Breast epithelium (tissue), 4 donors: ENCODE results near the gene B3GALT6. TPM values are rescaled to one million over a fixed set of nuclear protein-coding genes. Genes with fewer than 3 reads are reported as not detected.

Source experiments
- DNase-seq, 2 donors: peaks; one replicate each; pipeline ENCODE4 v3.0.0-alpha.2; 2019; ENCODE audit warnings: low spot score in 2 of 2
- H3K27ac ChIP-seq, 2 donors: fragments of 200-600 bp; sonication (generic) in 1 of 2; one replicate each; pipeline ENCODE4 v1.5.1; 2016 to 2019; ENCODE audit warnings: mild to moderate bottlenecking in 1 of 2
- H3K27me3 ChIP-seq, 2 donors: fragments of 200-600 bp; sonication (generic) in 1 of 2; one replicate each; pipeline versions ENCODE4 v1.5.1 to v1.6.0; 2017 to 2019; ENCODE audit warnings: control low read depth in 1 of 2, mild to moderate bottlenecking in 1 of 2
- H3K36me3 ChIP-seq: fragments of 200-600 bp; one replicate; pipeline ENCODE4 v1.5.1; 2019
- H3K4me1 ChIP-seq, 2 donors: fragments of 200-600 bp; sonication (generic); one replicate each; pipeline ENCODE4 v1.5.1; 2016 to 2019; ENCODE audit warnings: control low read depth in 1 of 2
- H3K4me3 ChIP-seq, 3 donors: fragments of 200-600 bp; sonication (generic); 1 replicate in 2 of 3; 2 replicates in 1 of 3; pipeline ENCODE4 v1.5.1; 2016 to 2019; ENCODE audit warnings: mild to moderate bottlenecking in 3 of 3, moderate library complexity in 2 of 3
- H3K9me3 ChIP-seq, 2 donors: fragments of 200-600 bp; sonication (generic) in 1 of 2; one replicate each; pipeline ENCODE4 v1.5.1; 2016 to 2019; ENCODE audit warnings: control low read depth in 1 of 2
- CTCF ChIP-seq, 3 donors: fragments of 450-650 bp; IDR thresholded peaks; one replicate each; pipeline ENCODE4 v1.5.1; 2016 to 2017; ENCODE audit warnings: antibody characterized with exemption in 3 of 3, mild to moderate bottlenecking in 3 of 3, moderate library complexity in 3 of 3
- POLR2A ChIP-seq: fragments of 450-650 bp; IDR thresholded peaks from one replicate; pipeline ENCODE4 v1.6.1; 2016; ENCODE audit warnings: antibody characterized with exemption, mild to moderate bottlenecking, moderate library complexity
- POLR2AphosphoS5 ChIP-seq, 3 donors: sonication (generic); formaldehyde crosslinking; IDR thresholded peaks; one replicate each; pipeline ENCODE4 v1.6.1; 2017; ENCODE audit warnings: antibody characterized with exemption in 3 of 3
- intact Hi-C: fragments of 100-400 bp; cut with DNase I; formaldehyde crosslinking; loops from one replicate; pipeline ENCODE4 v1.15.1; 2023; ENCODE audit warnings: low total_unique reads
- total RNA-seq, 3 donors: library from RNA; depleted of rRNA; stranded (reverse); fragments of >200 nt; gene quantifications; one replicate each; pipeline ENCODE4 v1.1.0, GENCODE V29; 2016

Gene B3GALT6
- total RNA-seq, 3 donors from 2014 or later, result 14.4 to 16.0 (median 14.4) TPM

- Histone ChIP-seq H3K27me3 (peaks cover 0 to 16% of the 10 kb centered on the region in 2 donors), H3K4me3 (no peak overlapping the region), H3K9me3 (no peaks in the 10 kb centered on the region), H3K36me3 (no peaks in the 10 kb centered on the region), H3K27ac (no peak overlapping the region), H3K4me1 (no peaks in the 10 kb centered on the region)
- TF ChIP-seq POLR2A (no peak), CTCF (IDR thresholded peaks at IDR 0.05) (no peak), POLR2AphosphoS5 (IDR thresholded peaks at IDR 0.05) (no peak)
- no peak for DNase-seq
- intact Hi-C loops, result no loop called here
Measured at GRCh38 chr1:1280782-1281481, 48.9 kb downstream of the B3GALT6 start.

GRCh38 chr1:1281533-1282321, 49.7 kb downstream of the B3GALT6 start:
- H3K36me3 ChIP-seq, result no peaks in the 10 kb centered on the region
- H3K27ac ChIP-seq, result peak overlapping the region; percentile 22 to 65
- intact Hi-C loops, result no loop called here
- H3K4me3 ChIP-seq, result no peak overlapping the region
- H3K4me1 ChIP-seq, result no peaks in the 10 kb centered on the region
- no peaks in the 10 kb centered on the region for H3K9me3 ChIP-seq
- H3K27me3 ChIP-seq, result peaks cover 0 to 24% of the 10 kb centered on the region in 2 donors
- DNase-seq, result peak; percentile 66 to 82
- TF ChIP-seq CTCF (IDR thresholded peaks at IDR 0.05) (no peak), POLR2A (no peak), POLR2AphosphoS5 (IDR thresholded peaks at IDR 0.05) (no peak)

- H3K27me3 ChIP-seq, result peaks cover 0 to 35% of the 10 kb centered on the region in 2 donors
- no peak overlapping the region for H3K4me3 ChIP-seq
- TF ChIP-seq POLR2A (no peak), POLR2AphosphoS5 (IDR thresholded peaks at IDR 0.05) (no peak), CTCF (IDR thresholded peaks at IDR 0.05) (no peak)
- no peak for DNase-seq
- no peaks in the 10 kb centered on the region for H3K9me3 ChIP-seq
- intact Hi-C loops, result no loop called here
- H3K27ac ChIP-seq, result no peak overlapping the region
- H3K4me1 ChIP-seq, result no peaks in the 10 kb centered on the region
- H3K36me3 ChIP-seq, result no peaks in the 10 kb centered on the region
Measured at GRCh38 chr1:1282998-1283397, 51.0 kb downstream of the B3GALT6 start.

- Histone ChIP-seq H3K36me3 (no peaks in the 10 kb centered on the region), H3K4me3 (no peak overlapping the region), H3K27me3 (peaks cover 0 to 35% of the 10 kb centered on the region in 2 donors), H3K9me3 (no peaks in the 10 kb centered on the region), H3K27ac (no peak overlapping the region), H3K4me1 (no peaks in the 10 kb centered on the region)
- TF ChIP-seq POLR2A (no peak), POLR2AphosphoS5 (IDR thresholded peaks at IDR 0.05) (no peak), CTCF (IDR thresholded peaks at IDR 0.05) (no peak)
- DNase-seq, result no peak
- intact Hi-C loops, result no loop called here
Measured at GRCh38 chr1:1283821-1284220, 51.8 kb downstream of the B3GALT6 start.

Other genes with a start within 250 kb of the B3GALT6 start
- gene HES4, start 232.1 kb upstream of the B3GALT6 start, total RNA-seq, result 10 to 100 TPM in 2 of 3 donors, 1 to 10 TPM in 1; 8.3 to 36.4 (median 34.2) TPM
- gene ISG15, start 218.7 kb upstream of the B3GALT6 start, total RNA-seq, result 10 to 100 TPM; 15.5 to 31.5 (median 18.0) TPM
- 10 to 100 TPM in 2 of 3 donors, 1 to 10 TPM in 1; 9.1 to 37.0 (median 30.5) TPM for gene AGRN, start 212.1 kb upstream of the B3GALT6 start, total RNA-seq
- gene RNF223, start 157.9 kb upstream of the B3GALT6 start, total RNA-seq, result 1 to 10 TPM in 1 of 3 donors, under 1 TPM in 1, not detected in 1; 0.33 to 2.8 TPM
- gene C1orf159, start 116.1 kb upstream of the B3GALT6 start, total RNA-seq, result 10 to 100 TPM in 2 of 3 donors, 1 to 10 TPM in 1; 6.9 to 24.0 (median 12.5) TPM
- gene TTLL10, start 58.4 kb upstream of the B3GALT6 start, total RNA-seq, result under 1 TPM; 0.15 to 0.33 (median 0.16) TPM
- gene TNFRSF18, start 25.6 kb upstream of the B3GALT6 start, total RNA-seq, result 1 to 10 TPM in 2 of 3 donors, not detected in 1; 1.9 to 5.9 TPM
- 1 to 10 TPM in 2 of 3 donors, under 1 TPM in 1; 0.64 to 2.3 (median 1.6) TPM for gene TNFRSF4, start 18.1 kb upstream of the B3GALT6 start, total RNA-seq
- gene SDF4, start 236 bp upstream of the B3GALT6 start, total RNA-seq, result 100 to 1,000 TPM in 1 of 3 donors, 10 to 100 TPM in 2; 58.0 to 111 (median 79.3) TPM
- gene C1QTNF12, start 14.5 kb downstream of the B3GALT6 start, total RNA-seq, result 1 to 10 TPM in 1 of 3 donors, not detected in 2; 2.0 TPM
- gene UBE2J2, start 41.6 kb downstream of the B3GALT6 start, total RNA-seq, result 10 to 100 TPM; 37.0 to 39.8 (median 37.4) TPM
- gene SCNN1D, start 48.2 kb downstream of the B3GALT6 start, total RNA-seq, result 1 to 10 TPM in 2 of 3 donors, under 1 TPM in 1; 0.96 to 5.2 (median 4.7) TPM
- 10 to 100 TPM; 19.7 to 33.4 (median 26.9) TPM for gene ACAP3, start 75.7 kb downstream of the B3GALT6 start, total RNA-seq
- 10 to 100 TPM; 16.0 to 27.5 (median 22.0) TPM for gene PUSL1, start 76.4 kb downstream of the B3GALT6 start, total RNA-seq
- 100 to 1,000 TPM in 2 of 3 donors, 10 to 100 TPM in 1; 68.6 to 125 (median 119) TPM for gene INTS11, start 92.4 kb downstream of the B3GALT6 start, total RNA-seq
- gene CPTP, start 92.6 kb downstream of the B3GALT6 start, total RNA-seq, result 10 to 100 TPM in 2 of 3 donors, 1 to 10 TPM in 1; 9.0 to 16.4 (median 13.4) TPM
- under 1 TPM in 2 of 3 donors, not detected in 1; 0.16 to 0.33 TPM for gene TAS1R3, start 99.0 kb downstream of the B3GALT6 start, total RNA-seq
- 10 to 100 TPM; 55.2 to 70.1 (median 55.2) TPM for gene DVL1, start 117.2 kb downstream of the B3GALT6 start, total RNA-seq
- gene MXRA8, start 126.3 kb downstream of the B3GALT6 start, total RNA-seq, result 100 to 1,000 TPM in 1 of 3 donors, 10 to 100 TPM in 2; 93.4 to 308 (median 99.8) TPM
- 100 to 1,000 TPM in 1 of 3 donors, 10 to 100 TPM in 2; 91.3 to 116 (median 99.6) TPM for gene AURKAIP1, start 143.0 kb downstream of the B3GALT6 start, total RNA-seq
- 100 to 1,000 TPM; 170 to 325 (median 285) TPM for gene CCNL2, start 167.1 kb downstream of the B3GALT6 start, total RNA-seq
- 100 to 1,000 TPM; 127 to 149 (median 147) TPM for gene MRPL20, start 175.1 kb downstream of the B3GALT6 start, total RNA-seq
- gene ANKRD65, start 189.0 kb downstream of the B3GALT6 start, total RNA-seq, result 10 to 100 TPM; 10.2 to 16.0 (median 12.2) TPM
- gene VWA1, start 203.5 kb downstream of the B3GALT6 start, total RNA-seq, result 10 to 100 TPM; 13.0 to 44.8 (median 35.7) TPM
- 1 to 10 TPM; 1.9 to 8.5 (median 4.3) TPM for gene ATAD3C, start 217.5 kb downstream of the B3GALT6 start, total RNA-seq
- 10 to 100 TPM in 2 of 3 donors, 1 to 10 TPM in 1; 9.9 to 22.9 (median 22.4) TPM for gene ATAD3B, start 239.5 kb downstream of the B3GALT6 start, total RNA-seq